Neural crest cell (in vitro differentiated cells): ENCODE data around the gene PRR9. TPM values are rescaled to one million over a fixed set of nuclear protein-coding genes. Genes with fewer than 3 reads are reported as not detected.

Experiments
- DNase-seq: peaks from one replicate; pipeline ENCODE4 v3.0.0; 2021; ENCODE audit warnings: low read depth, mixed read lengths, low spot score
- H3K27ac Mint-ChIP-seq: one replicate; pipeline ENCODE4 v1.8.0; 2021; ENCODE audit warnings: mild to moderate bottlenecking, mixed read lengths; ENCODE audit not compliant: unreplicated experiment
- H3K27me3 Mint-ChIP-seq: 2 replicates; pipeline ENCODE4 v1.8.0; 2021; ENCODE audit warnings: low read depth, mild to moderate bottlenecking, mixed read lengths
- H3K36me3 Mint-ChIP-seq: 2 replicates; pipeline ENCODE4 v1.8.0; 2021; ENCODE audit warnings: low read depth, mild to moderate bottlenecking, mixed read lengths
- H3K4me1 Mint-ChIP-seq: 2 replicates; pipeline ENCODE4 v1.8.0; 2021; ENCODE audit warnings: mixed read lengths
- H3K4me3 Mint-ChIP-seq: one replicate; pipeline ENCODE4 v1.8.0; 2021; ENCODE audit warnings: mild to moderate bottlenecking, mixed read lengths
- H3K9me3 Mint-ChIP-seq: 2 replicates; pipeline ENCODE4 v1.8.0; 2021; ENCODE audit warnings: mixed read lengths
- total RNA-seq: library from RNA; stranded (reverse); gene quantifications from 2 replicates; pipeline ENCODE4 v1.2.1, GENCODE V29; 2021
- TF ChIP-seq, protein P1 (sequence below): fragments of 200-600 bp; sonication (generic); conservative IDR thresholded peaks from 2 replicates; pipeline ENCODE4 v1.5.0; 2021; ENCODE audit warnings: antibody characterized with exemption, mild to moderate bottlenecking

PRR9 gene
- total RNA-seq, 1 donor from 2014 or later = not detected

DNA sequence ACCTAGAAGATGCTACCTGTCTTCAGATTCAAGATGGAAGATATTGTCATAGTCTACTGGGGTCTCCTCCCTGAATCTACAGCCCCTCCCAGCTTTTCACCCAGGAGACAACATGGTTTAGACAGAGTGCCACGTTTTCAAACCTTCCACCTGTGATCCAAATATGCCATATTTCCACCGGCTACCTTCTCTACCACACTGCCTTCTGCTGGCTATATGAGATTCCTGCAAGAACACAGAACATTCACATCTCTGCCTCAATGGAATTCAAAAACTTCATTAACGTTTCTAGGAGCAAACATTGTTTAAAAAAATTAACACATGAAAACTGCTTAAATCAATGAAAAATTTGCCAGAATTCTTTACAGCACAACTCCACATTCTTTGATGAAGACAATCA is 27.0 kb upstream of the PRR9 start:
- Mint-ChIP-seq H3K4me1 (no peaks in the 10 kb centered on the region), H3K36me3 (no peaks in the 10 kb centered on the region), H3K9me3 (peaks cover 3% of the 10 kb centered on the region), H3K27ac (no peak overlapping the region), H3K27me3 (peaks cover 57% of the 10 kb centered on the region), H3K4me3 (no peak overlapping the region)
- no peak for DNase-seq
- TF ChIP-seq, protein P1, sequence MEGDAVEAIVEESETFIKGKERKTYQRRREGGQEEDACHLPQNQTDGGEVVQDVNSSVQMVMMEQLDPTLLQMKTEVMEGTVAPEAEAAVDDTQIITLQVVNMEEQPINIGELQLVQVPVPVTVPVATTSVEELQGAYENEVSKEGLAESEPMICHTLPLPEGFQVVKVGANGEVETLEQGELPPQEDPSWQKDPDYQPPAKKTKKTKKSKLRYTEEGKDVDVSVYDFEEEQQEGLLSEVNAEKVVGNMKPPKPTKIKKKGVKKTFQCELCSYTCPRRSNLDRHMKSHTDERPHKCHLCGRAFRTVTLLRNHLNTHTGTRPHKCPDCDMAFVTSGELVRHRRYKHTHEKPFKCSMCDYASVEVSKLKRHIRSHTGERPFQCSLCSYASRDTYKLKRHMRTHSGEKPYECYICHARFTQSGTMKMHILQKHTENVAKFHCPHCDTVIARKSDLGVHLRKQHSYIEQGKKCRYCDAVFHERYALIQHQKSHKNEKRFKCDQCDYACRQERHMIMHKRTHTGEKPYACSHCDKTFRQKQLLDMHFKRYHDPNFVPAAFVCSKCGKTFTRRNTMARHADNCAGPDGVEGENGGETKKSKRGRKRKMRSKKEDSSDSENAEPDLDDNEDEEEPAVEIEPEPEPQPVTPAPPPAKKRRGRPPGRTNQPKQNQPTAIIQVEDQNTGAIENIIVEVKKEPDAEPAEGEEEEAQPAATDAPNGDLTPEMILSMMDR = no peak

DNA sequence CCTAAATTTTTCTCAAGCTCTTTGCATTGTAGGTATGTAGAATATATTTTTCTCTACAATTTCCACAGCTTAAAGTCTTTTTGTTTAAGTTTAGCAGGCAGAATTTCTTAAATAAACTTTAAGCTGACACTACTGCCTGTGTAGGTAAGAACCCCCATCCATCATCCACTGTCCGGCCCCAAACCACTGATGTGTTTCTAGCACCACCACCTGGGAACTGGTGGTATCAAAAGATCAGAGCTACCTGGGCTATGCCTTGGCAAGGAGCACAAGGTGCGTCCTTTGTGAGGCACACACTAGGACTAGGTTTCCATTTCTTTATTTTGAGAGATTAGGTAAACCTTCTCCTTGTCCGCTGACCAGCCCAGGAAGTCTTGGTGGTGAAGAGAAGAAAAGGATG is 24.7 kb upstream of the PRR9 start:
- H3K27ac Mint-ChIP-seq = no peak overlapping the region
- no peaks in the 10 kb centered on the region for H3K9me3 Mint-ChIP-seq
- no peak for DNase-seq
- no peaks in the 10 kb centered on the region for H3K36me3 Mint-ChIP-seq
- H3K4me3 Mint-ChIP-seq = no peak overlapping the region
- no peaks in the 10 kb centered on the region for H3K4me1 Mint-ChIP-seq
- H3K27me3 Mint-ChIP-seq = peaks cover 60% of the 10 kb centered on the region
- TF ChIP-seq, protein P1 = peak; percentile 69

DNA sequence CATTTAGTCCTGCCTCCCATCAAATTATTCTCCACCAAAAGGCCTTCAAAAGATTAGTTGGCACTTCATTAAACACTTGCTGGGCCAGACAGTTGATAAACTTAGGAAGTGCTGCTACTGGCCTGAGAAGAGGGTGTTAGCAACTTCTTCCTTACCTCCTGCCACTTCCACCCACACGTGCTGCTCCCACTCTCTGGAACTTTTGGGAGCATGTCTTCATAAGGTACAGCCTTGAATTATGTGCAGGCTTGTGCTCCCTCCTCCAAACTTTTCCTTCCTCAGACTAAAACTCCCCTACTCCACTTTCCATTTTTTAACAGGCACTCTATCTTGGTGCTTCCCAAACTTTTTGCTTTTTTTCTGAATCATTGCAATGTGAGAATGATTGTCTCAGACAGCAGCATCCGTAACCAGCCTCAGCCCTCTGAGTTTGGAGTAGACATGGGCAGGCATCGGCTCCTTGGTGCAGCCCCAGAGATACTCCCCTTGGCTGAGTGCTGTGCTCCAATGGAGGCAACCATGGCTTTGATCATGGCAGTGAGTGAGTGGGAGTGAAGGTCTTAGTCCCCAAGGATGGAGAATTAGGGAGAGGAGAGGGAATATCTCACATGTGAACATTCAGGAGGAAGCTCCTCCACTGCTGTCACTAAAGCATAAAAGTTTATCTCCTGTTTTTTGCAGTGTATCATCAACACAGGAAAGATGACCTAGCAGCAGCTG is 22.9 kb upstream of the PRR9 start:
- Mint-ChIP-seq H3K27ac (no peak overlapping the region), H3K36me3 (no peaks in the 10 kb centered on the region), H3K27me3 (peaks cover 70% of the 10 kb centered on the region), H3K9me3 (no peaks in the 10 kb centered on the region), H3K4me3 (no peak overlapping the region), H3K4me1 (no peaks in the 10 kb centered on the region)
- TF ChIP-seq, protein P1 = no peak
- DNase-seq = no peak

DNA sequence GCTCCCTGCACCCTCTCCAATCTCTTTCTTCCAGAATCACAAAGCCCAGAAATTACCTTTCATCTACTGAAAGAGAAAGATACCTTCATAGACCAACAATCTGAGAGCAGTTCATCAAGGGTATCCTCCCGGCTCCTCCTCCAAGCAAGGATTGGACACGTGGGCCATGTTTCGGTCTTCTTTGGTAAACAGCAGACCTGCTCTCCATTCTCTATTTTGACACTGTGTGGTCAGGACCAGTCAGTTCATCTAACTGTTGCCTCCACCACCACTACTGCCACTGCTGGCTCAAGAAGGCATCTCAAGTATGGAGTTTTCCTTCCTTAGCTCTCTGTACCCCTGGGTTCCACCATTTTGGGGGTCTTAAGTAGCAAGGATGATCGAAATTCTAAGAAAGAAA is 22.2 kb upstream of the PRR9 start:
- H3K4me3 Mint-ChIP-seq = no peak overlapping the region
- TF ChIP-seq, protein P1 = no peak
- H3K4me1 Mint-ChIP-seq = no peaks in the 10 kb centered on the region
- H3K36me3 Mint-ChIP-seq = no peaks in the 10 kb centered on the region
- DNase-seq = no peak
- H3K27ac Mint-ChIP-seq = no peak overlapping the region
- peaks cover 65% of the 10 kb centered on the region for H3K27me3 Mint-ChIP-seq
- H3K9me3 Mint-ChIP-seq = no peaks in the 10 kb centered on the region

DNA sequence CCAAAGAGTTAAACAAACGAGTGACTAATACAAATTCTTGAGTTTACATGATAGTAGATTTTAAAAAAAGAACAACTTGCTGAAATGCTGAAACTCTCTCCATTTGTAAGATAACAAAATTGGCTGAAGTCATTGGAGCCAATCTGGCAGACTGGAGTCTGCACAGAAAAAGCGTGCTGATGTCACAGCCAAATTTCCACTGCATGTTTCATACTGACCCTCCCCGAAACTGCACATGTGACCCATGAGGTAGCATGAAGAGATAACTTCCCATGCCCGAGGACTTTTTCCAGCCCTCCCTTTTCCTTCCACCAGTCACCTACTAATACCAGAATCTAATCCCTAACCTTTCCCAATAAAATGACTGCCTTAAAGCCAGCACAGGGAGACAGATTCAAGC is 15.4 kb upstream of the PRR9 start:
- H3K9me3 Mint-ChIP-seq = no peaks in the 10 kb centered on the region
- H3K27ac Mint-ChIP-seq = no peak overlapping the region
- H3K4me1 Mint-ChIP-seq = no peaks in the 10 kb centered on the region
- no peaks in the 10 kb centered on the region for H3K36me3 Mint-ChIP-seq
- TF ChIP-seq, protein P1 = no peak
- peaks cover 32% of the 10 kb centered on the region for H3K27me3 Mint-ChIP-seq
- no peak for DNase-seq
- no peak overlapping the region for H3K4me3 Mint-ChIP-seq
